Activated T-cell treated with anti-CD3 and anti-CD28 coated beads, Interleukin-2, amount 50 U/mL, for 1 hour (primary cell): Measurements from ENCODE around the gene FNDC10.
A peak's percentile ranks its signal among the peaks of the same experiment; 100 is the strongest.
"Not testable (repeated sequence)": the region's sequence is repeated elsewhere in the genome, so short reads cannot be mapped to it uniquely, and the experiment has no call there.

ENCODE experiments used
- DNase-seq: peaks from one replicate; pipeline ENCODE4 v3.0.0-alpha.2; 2020

The FNDC10 gene

GRCh38 chr1:1598720-1599029, 1.3 kb downstream of the FNDC10 start:
- DNase-seq = no peak

GRCh38 chr1:1598051-1598719, 1.8 kb downstream of the FNDC10 start:
- DNase-seq = no peak

- DNase-seq = no peak
These were observed 2.5 kb downstream of the FNDC10 start for GRCh38 chr1:1597275-1597930.

- no peak for DNase-seq
These were observed 3.3 kb downstream of the FNDC10 start for GRCh38 chr1:1596493-1597274.

GRCh38 chr1:1595341-1595740, 4.6 kb downstream of the FNDC10 start:
- DNase-seq = not testable (repeated sequence)

- no peak for DNase-seq
These were observed 5.2 kb downstream of the FNDC10 start for GRCh38 chr1:1594602-1595260.

- no peak for DNase-seq
These were observed 5.9 kb downstream of the FNDC10 start for GRCh38 chr1:1593834-1594601.

GRCh38 chr1:1591452-1591851, 8.5 kb downstream of the FNDC10 start:
- DNase-seq = no peak

GRCh38 chr1:1583347-1584010, 16.5 kb downstream of the FNDC10 start:
- no peak for DNase-seq

- no peak for DNase-seq
These were observed 17.2 kb downstream of the FNDC10 start for GRCh38 chr1:1582585-1583346.

- DNase-seq = no peak
These were observed 21.5 kb downstream of the FNDC10 start for GRCh38 chr1:1578371-1578940.

GRCh38 chr1:1577367-1578011, 22.4 kb downstream of the FNDC10 start:
- no peak for DNase-seq

GRCh38 chr1:1574721-1575537, 25.0 kb downstream of the FNDC10 start, which contains the start of gene SSU72:
TSS of gene SSU72 (minus strand) at chr1:1574863. CDS start at chr1:1574557, 306 bp downstream.
- DNase-seq = peak; percentile 94

GRCh38 chr1:1573843-1574720, 25.9 kb downstream of the FNDC10 start:
- DNase-seq = no peak

- no peak for DNase-seq
These were observed 30.6 kb downstream of the FNDC10 start for GRCh38 chr1:1569341-1569740.

- DNase-seq = no peak
These were observed 32.0 kb downstream of the FNDC10 start for GRCh38 chr1:1567891-1568291.

- DNase-seq = no peak
These were observed 32.6 kb downstream of the FNDC10 start for GRCh38 chr1:1567152-1567875.

- DNase-seq = no peak
These were observed 34.6 kb downstream of the FNDC10 start for GRCh38 chr1:1565340-1565739.
